Prostate gland (tissue), 2 donors: ENCODE measurements around the gene UQCRC1.

Experiments
- CTCF ChIP-seq, 4 experiments: fragments of 200-600 bp in 2 of 4; fragments of 450-650 bp in 2 of 4; sonication (generic) in 2 of 4; IDR thresholded peaks; 1 replicate in 3 of 4; 2 replicates in 1 of 4; pipeline ENCODE4 v1.5.1; 2016 to 2019; ENCODE audit warnings: antibody characterized with exemption in 4 of 4, mild to moderate bottlenecking in 2 of 4, moderate library complexity in 2 of 4
- POLR2A ChIP-seq: fragments of 450-650 bp; IDR thresholded peaks from one replicate; pipeline ENCODE4 v1.6.1; 2016; ENCODE audit warnings: antibody characterized with exemption, mild to moderate bottlenecking

GRCh38 chr3:48655606-48656005, 46.2 kb upstream of the UQCRC1 start:
- TF ChIP-seq POLR2A (no peak), CTCF (IDR thresholded peaks at IDR 0.05) (no peak)
